ENCODE data around the gene UCK2.

The UCK2 gene

GRCh38 chr1:165883056-165883455 lies 55.6 kb downstream of the UCK2 start:
- DNase-seq, result no peak

GRCh38 chr1:165884009-165884689 lies 56.7 kb downstream of the UCK2 start:
- no peak for DNase-seq

- DNase-seq, result peak; percentile 31
Measured at GRCh38 chr1:165884690-165885304, 57.4 kb downstream of the UCK2 start.

- DNase-seq, result no peak
Measured at GRCh38 chr1:165885305-165885694, 57.9 kb downstream of the UCK2 start.

GRCh38 chr1:165886193-165886592 lies 58.8 kb downstream of the UCK2 start:
- DNase-seq, result no peak

GRCh38 chr1:165886983-165887382 lies 59.6 kb downstream of the UCK2 start:
- no peak for DNase-seq

- no peak for DNase-seq
Measured at GRCh38 chr1:165887877-165888551, 60.6 kb downstream of the UCK2 start.

GRCh38 chr1:165888552-165888920 lies 61.1 kb downstream of the UCK2 start:
- no peak for DNase-seq

GRCh38 chr1:165890684-165891083 lies 63.3 kb downstream of the UCK2 start:
- DNase-seq, result no peak

GRCh38 chr1:165891111-165891860 lies 63.9 kb downstream of the UCK2 start:
- DNase-seq, result no peak

GRCh38 chr1:165892935-165893334 lies 65.5 kb downstream of the UCK2 start:
- no peak for DNase-seq

GRCh38 chr1:165893507-165893906 lies 66.1 kb downstream of the UCK2 start:
- DNase-seq, result no peak

- no peak for DNase-seq
Measured at GRCh38 chr1:165894591-165894990, 67.2 kb downstream of the UCK2 start.

GRCh38 chr1:165895451-165895871 lies 68.0 kb downstream of the UCK2 start:
- no peak for DNase-seq

- no peak for DNase-seq
Measured at GRCh38 chr1:165896277-165896676, 68.9 kb downstream of the UCK2 start.

GRCh38 chr1:165897326-165898303 lies 70.2 kb downstream of the UCK2 start:
- DNase-seq, result no peak

- no peak for DNase-seq
Measured at GRCh38 chr1:165898837-165899236, 71.4 kb downstream of the UCK2 start.

GRCh38 chr1:165899461-165899941 lies 72.1 kb downstream of the UCK2 start:
- no peak for DNase-seq

GRCh38 chr1:165900576-165901380 lies 73.4 kb downstream of the UCK2 start:
- DNase-seq, result no peak

GRCh38 chr1:165902565-165902964 lies 75.2 kb downstream of the UCK2 start:
- DNase-seq, result no peak

GRCh38 chr1:165903672-165904071 lies 76.3 kb downstream of the UCK2 start:
- DNase-seq, result peak; percentile 21
